SK-N-SH (cell line): ENCODE results near the gene CACNA1D. TPM values are rescaled to one million over a fixed set of nuclear protein-coding genes. Genes with fewer than 3 reads are reported as not detected.

Source experiments
- CTCF ChIA-PET: fragments of 300-600, 350-600 bp; formaldehyde crosslinking; extraction: SDS; loops from one replicate; lab custom pipeline; 2021; lab: Yijun Ruan, JAX
- POLR2A ChIA-PET: fragments of 350-600 bp; sonication (Branson Sonifier 250); formaldehyde crosslinking; extraction: SDS; loops from one replicate; lab custom pipeline; 2020; ENCODE audit warnings: antibody characterized with exemption, inconsistent platforms; lab: Yijun Ruan, JAX
- DNase-seq: peaks from one replicate; pipeline ENCODE4 v3.0.0; 2012
- H2AFZ ChIP-seq: fragments of 200-600 bp; sonication (generic); 2 replicates; pipeline ENCODE4 v1.8.1; 2016; ENCODE audit warnings: antibody characterized with exemption, mild to moderate bottlenecking, low read depth
- H3F3A ChIP-seq: fragments of 200-600 bp; sonication (generic); replicated peaks from 2 replicates; pipeline ENCODE3; 2016; ENCODE audit warnings: antibody characterized with exemption, mild to moderate bottlenecking; ENCODE audit not compliant: insufficient read depth
- H3K27ac ChIP-seq, 2 experiments: fragments of 200-500 bp in 1 of 2; fragments of 200-600 bp in 1 of 2; sonication (Bioruptor generic) in 1 of 2; sonication (generic), shearing (Covaris generic) in 1 of 2; 2 replicates each; pipeline versions ENCODE4 v1.5.1 to v1.6.1; 2014 to 2016; ENCODE audit warnings: low read depth in 2 of 2, inconsistent platforms in 1 of 2, low read length in 1 of 2, mild to moderate bottlenecking in 1 of 2, mixed read lengths in 1 of 2
- H3K27me3 ChIP-seq: fragments of 200-600 bp; sonication (generic), shearing (Covaris generic); 2 replicates; pipeline ENCODE4 v1.6.1; 2016; ENCODE audit warnings: mixed run types; ENCODE audit not compliant: insufficient read depth
- H3K36me3 ChIP-seq, 2 experiments: fragments of 200-500 bp in 1 of 2; fragments of 200-600 bp in 1 of 2; sonication (Bioruptor generic) in 1 of 2; sonication (generic) in 1 of 2; replicated peaks in 1 of 2; 2 replicates each; pipeline versions ENCODE3 to v1.5.1; 2014 to 2016; ENCODE audit warnings: low read length in 1 of 2, mild to moderate bottlenecking in 1 of 2; ENCODE audit not compliant: insufficient read depth in 2 of 2, control insufficient read depth in 1 of 2
- H3K4me1 ChIP-seq, 2 experiments: fragments of 200-500 bp in 1 of 2; fragments of 200-600 bp in 1 of 2; sonication (Bioruptor generic) in 1 of 2; sonication (generic), shearing (Covaris generic) in 1 of 2; 2 replicates each; pipeline versions ENCODE4 v1.5.1 to v1.6.1; 2014 to 2016; ENCODE audit warnings: low read depth in 1 of 2, low read length in 1 of 2, mixed run types in 1 of 2; ENCODE audit not compliant: insufficient read depth in 2 of 2, control insufficient read depth in 1 of 2
- H3K4me2 ChIP-seq: fragments of 200-600 bp; sonication (generic), shearing (Covaris generic); 2 replicates; pipeline ENCODE4 v1.6.1; 2017; ENCODE audit warnings: mixed run types
- H3K4me3 ChIP-seq, 2 experiments: fragments of 200-500 bp in 1 of 2; fragments of 200-600 bp in 1 of 2; sonication (Bioruptor generic) in 1 of 2; sonication (generic), shearing (Covaris generic) in 1 of 2; 2 replicates each; pipeline versions ENCODE4 v1.5.1 to v1.8.1; 2014 to 2016; ENCODE audit warnings: low read depth in 2 of 2, inconsistent platforms in 1 of 2, low read length in 1 of 2, mild to moderate bottlenecking in 1 of 2, mixed read lengths in 1 of 2, moderate library complexity in 1 of 2
- H3K79me2 ChIP-seq: fragments of 200-600 bp; sonication (generic); 2 replicates; pipeline ENCODE4 v1.8.1; 2017; ENCODE audit warnings: mild to moderate bottlenecking; ENCODE audit not compliant: insufficient read depth
- H3K9ac ChIP-seq: fragments of 200-600 bp; sonication (generic); 2 replicates; pipeline ENCODE4 v1.6.1; 2017; ENCODE audit warnings: mixed run types
- H3K9me2 ChIP-seq: fragments of 200-600 bp; sonication (generic); 2 replicates; pipeline ENCODE4 v1.6.1; 2017; ENCODE audit warnings: mixed run types
- H3K9me3 ChIP-seq: fragments of 200-600 bp; sonication (generic); 2 replicates; pipeline ENCODE4 v1.6.1; 2017; ENCODE audit warnings: mixed run types, mild to moderate bottlenecking, moderate library complexity
- H4K20me1 ChIP-seq: fragments of 200-600 bp; sonication (generic); 2 replicates; pipeline ENCODE4 v1.6.1; 2017; ENCODE audit warnings: mild to moderate bottlenecking, mixed run types; ENCODE audit not compliant: insufficient read depth
- NFIC ChIP-seq: IDR thresholded peaks from 2 replicates; pipeline ENCODE4 v1.4.0; 2012; ENCODE audit warnings: borderline replicate concordance
- NRF1 ChIP-seq: IDR thresholded peaks from 2 replicates; pipeline ENCODE4 v1.6.1; 2012; ENCODE audit warnings: low read depth, mild to moderate bottlenecking, low read length
- RAD21 ChIP-seq: IDR thresholded peaks from 2 replicates; pipeline ENCODE4 v1.6.1; 2012; ENCODE audit warnings: mild to moderate bottlenecking, low read length
- RCOR1 ChIP-seq: fragments of 150-350 bp; IDR thresholded peaks from 2 replicates; pipeline ENCODE4 v1.6.1; 2017; ENCODE audit warnings: antibody characterized with exemption, low read length
- RFX5 ChIP-seq: IDR thresholded peaks from 2 replicates; pipeline ENCODE4 v1.6.1; 2012; ENCODE audit warnings: mild to moderate bottlenecking, improper control_type of control experiment, low read length
- RXRA ChIP-seq: IDR thresholded peaks from 2 replicates; pipeline ENCODE4 v1.4.0; 2012; ENCODE audit warnings: low read depth, mild to moderate bottlenecking, borderline replicate concordance
- TAF1 ChIP-seq: IDR thresholded peaks from 2 replicates; pipeline ENCODE4 v1.6.1; 2012; ENCODE audit warnings: low read depth, mild to moderate bottlenecking, low read length, moderate library complexity, borderline replicate concordance
- YY1 ChIP-seq: IDR thresholded peaks from 2 replicates; pipeline ENCODE4 v1.4.0; 2012; ENCODE audit warnings: low read depth, mild to moderate bottlenecking
- WGBS: methylation state at CpG from one replicate; pipeline ENCODE4 v1.1.6; 2017; ENCODE audit warnings: low lambda C conversion rate; 5-methylcytosine and 5-hydroxymethylcytosine counted together
- polyA plus RNA-seq, 3 experiments: library from polyadenylated mRNA; depleted of rRNA; stranded (reverse); fragments of >200 nt; gene quantifications; 2 replicates each; pipeline ENCODE4 v1.2.3, GENCODE V29; 2012
- TF ChIP-seq, protein P1 (sequence below): fragments of 150-350 bp; IDR thresholded peaks from 2 replicates; pipeline ENCODE4 v1.6.1; 2016; ENCODE audit warnings: mild to moderate bottlenecking, low read depth, low read length
- TF ChIP-seq, protein P2 (sequence below): IDR thresholded peaks from 2 replicates; pipeline ENCODE4 v1.4.0; 2012; ENCODE audit warnings: low read depth, borderline replicate concordance
- TF ChIP-seq, protein P3 (sequence below): IDR thresholded peaks from 2 replicates; pipeline ENCODE4 v1.4.0; 2012; ENCODE audit warnings: low read depth

CACNA1D gene
- polyA plus RNA-seq, 1 of the 3 experiments (the other 2 are of a cell fraction) = 0.12 TPM

DNA sequence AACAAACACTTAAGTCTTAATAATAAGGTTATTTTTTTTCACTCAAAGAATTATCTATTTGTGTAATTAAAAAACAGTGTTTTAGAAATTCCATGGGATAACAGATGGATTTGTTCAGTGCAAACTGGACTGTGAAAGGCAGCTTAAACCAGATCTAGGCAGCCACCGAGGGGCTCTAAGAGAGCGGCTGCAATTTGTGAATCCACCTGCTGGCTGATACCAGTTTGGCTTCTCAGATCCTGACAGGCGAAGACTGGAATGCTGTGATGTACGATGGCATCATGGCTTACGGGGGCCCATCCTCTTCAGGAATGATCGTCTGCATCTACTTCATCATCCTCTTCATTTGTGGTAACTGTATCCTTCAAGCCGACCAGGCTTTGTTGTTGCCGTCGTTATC is 232.2 kb downstream of the CACNA1D start:
- Histone ChIP-seq H3K9me3 (no peaks in the 10 kb centered on the region), H4K20me1 (no peaks in the 10 kb centered on the region), H3K4me2 (no peak overlapping the region), H2AFZ (no peak overlapping the region), H3F3A (no peaks in the 10 kb centered on the region), H3K4me1 (peaks cover 0 to 15% of the 10 kb centered on the region in 2 experiments; a peak in 2 of 4 replicates), H3K4me3 (no peak overlapping the region), H3K79me2 (no peaks in the 10 kb centered on the region), H3K27me3 (no peaks in the 10 kb centered on the region), H3K9ac (no peak overlapping the region), H3K9me2 (no peaks in the 10 kb centered on the region), H3K27ac (no peak overlapping the region), H3K36me3 (no peaks in the 10 kb centered on the region)
- TF ChIP-seq, protein P1, sequence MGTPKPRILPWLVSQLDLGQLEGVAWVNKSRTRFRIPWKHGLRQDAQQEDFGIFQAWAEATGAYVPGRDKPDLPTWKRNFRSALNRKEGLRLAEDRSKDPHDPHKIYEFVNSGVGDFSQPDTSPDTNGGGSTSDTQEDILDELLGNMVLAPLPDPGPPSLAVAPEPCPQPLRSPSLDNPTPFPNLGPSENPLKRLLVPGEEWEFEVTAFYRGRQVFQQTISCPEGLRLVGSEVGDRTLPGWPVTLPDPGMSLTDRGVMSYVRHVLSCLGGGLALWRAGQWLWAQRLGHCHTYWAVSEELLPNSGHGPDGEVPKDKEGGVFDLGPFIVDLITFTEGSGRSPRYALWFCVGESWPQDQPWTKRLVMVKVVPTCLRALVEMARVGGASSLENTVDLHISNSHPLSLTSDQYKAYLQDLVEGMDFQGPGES = no peak
- TF ChIP-seq YY1 = no peak
- TF ChIP-seq NRF1 = no peak
- no peak for TF ChIP-seq RFX5
- TF ChIP-seq, protein P2, sequence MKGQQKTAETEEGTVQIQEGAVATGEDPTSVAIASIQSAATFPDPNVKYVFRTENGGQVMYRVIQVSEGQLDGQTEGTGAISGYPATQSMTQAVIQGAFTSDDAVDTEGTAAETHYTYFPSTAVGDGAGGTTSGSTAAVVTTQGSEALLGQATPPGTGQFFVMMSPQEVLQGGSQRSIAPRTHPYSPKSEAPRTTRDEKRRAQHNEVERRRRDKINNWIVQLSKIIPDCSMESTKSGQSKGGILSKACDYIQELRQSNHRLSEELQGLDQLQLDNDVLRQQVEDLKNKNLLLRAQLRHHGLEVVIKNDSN = no peak
- no peak for TF ChIP-seq NFIC
- TF ChIP-seq, protein P3, sequence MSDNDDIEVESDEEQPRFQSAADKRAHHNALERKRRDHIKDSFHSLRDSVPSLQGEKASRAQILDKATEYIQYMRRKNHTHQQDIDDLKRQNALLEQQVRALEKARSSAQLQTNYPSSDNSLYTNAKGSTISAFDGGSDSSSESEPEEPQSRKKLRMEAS = no peak
- no peak for TF ChIP-seq RXRA
- no peak for TF ChIP-seq RCOR1
- TF ChIP-seq RAD21 = no peak
- DNase-seq = no peak
- ChIA-PET CTCF (interaction anchor here (1.5 kb wide), 1 partner anchor 16 kb away, joined by 3 read pairs; no protein-coding TSS in a partner anchor), POLR2A (no interaction called here)
- WGBS = 77% methylated on average over 7 of the region's 9 CpGs

DNA sequence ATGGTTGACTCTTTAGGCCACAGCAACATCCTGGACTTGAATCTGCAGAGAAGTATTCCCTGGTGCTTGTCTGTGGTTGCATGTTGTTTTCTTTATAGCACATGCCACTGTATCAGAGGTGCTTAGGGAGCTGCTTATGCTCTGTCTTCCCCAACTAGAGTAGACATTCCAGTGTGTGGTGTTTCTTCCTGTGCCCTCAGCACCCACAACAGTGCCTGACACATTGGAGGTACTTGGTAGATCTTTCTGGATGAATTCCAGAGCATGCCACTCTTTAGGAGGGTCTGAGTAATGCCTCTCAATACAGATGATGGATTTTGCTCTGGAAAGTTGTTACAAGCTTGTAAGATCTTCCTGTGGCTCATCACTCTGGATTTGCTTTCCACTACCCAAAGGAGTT is 234.2 kb downstream of the CACNA1D start:
- H4K20me1 ChIP-seq = no peaks in the 10 kb centered on the region
- no peak overlapping the region for H3K4me3 ChIP-seq
- TF ChIP-seq RFX5 (no peak), RAD21 (no peak), TAF1 (no peak)
- TF ChIP-seq, protein P2 = no peak
- H3K27ac ChIP-seq = no peak overlapping the region
- no peaks in the 10 kb centered on the region for H3K27me3 ChIP-seq
- no peak overlapping the region for H3K9ac ChIP-seq
- no peaks in the 10 kb centered on the region for H3K9me3 ChIP-seq
- no peaks in the 10 kb centered on the region for H3K9me2 ChIP-seq
- H3F3A ChIP-seq = no peaks in the 10 kb centered on the region
- ChIA-PET CTCF (interaction anchor here (1.4 to 1.8 kb wide), 2 partner anchors 13 to 18 kb away, joined by 4 read pairs; no protein-coding TSS in a partner anchor), POLR2A (no interaction called here)
- no peaks in the 10 kb centered on the region for H3K79me2 ChIP-seq
- H3K4me1 ChIP-seq = peaks cover 0 to 15% of the 10 kb centered on the region in 2 experiments; a peak in 2 of 4 replicates
- no peak overlapping the region for H2AFZ ChIP-seq
- no peak overlapping the region for H3K4me2 ChIP-seq
- H3K36me3 ChIP-seq = no peaks in the 10 kb centered on the region
- no peak for DNase-seq
